GM19193 (cell line): Measurements from ENCODE around the gene ACKR1.

Source experiments
- POLR2A ChIP-seq: IDR thresholded peaks from 4 replicates; pipeline ENCODE4 v1.6.1; 2011; ENCODE audit not compliant: insufficient read depth, insufficient read length; ENCODE audit errors: extremely low read depth

The ACKR1 gene

GRCh38 chr1:159203610-159204009 is 1.1 kb upstream of the ACKR1 start:
- no peak for TF ChIP-seq POLR2A

- no peak for TF ChIP-seq POLR2A
These were observed 550 bp downstream of the ACKR1 start for GRCh38 chr1:159205225-159205624.

GRCh38 chr1:159206110-159206509 is 1.4 kb downstream of the ACKR1 start:
- no peak for TF ChIP-seq POLR2A

GRCh38 chr1:159207080-159207479 is 2.4 kb downstream of the ACKR1 start:
- no peak for TF ChIP-seq POLR2A

GRCh38 chr1:159207774-159208173 is 3.1 kb downstream of the ACKR1 start:
- TF ChIP-seq POLR2A = no peak

- no peak for TF ChIP-seq POLR2A
These were observed 3.6 kb downstream of the ACKR1 start for GRCh38 chr1:159208175-159208825.

- no peak for TF ChIP-seq POLR2A
These were observed 4.4 kb downstream of the ACKR1 start for GRCh38 chr1:159209061-159209460.

- no peak for TF ChIP-seq POLR2A
These were observed 6.9 kb downstream of the ACKR1 start for GRCh38 chr1:159211331-159212136.

- TF ChIP-seq POLR2A = no peak
These were observed 7.9 kb downstream of the ACKR1 start for GRCh38 chr1:159212596-159212995.

- TF ChIP-seq POLR2A = no peak
These were observed 9.6 kb downstream of the ACKR1 start for GRCh38 chr1:159214149-159214760.

- no peak for TF ChIP-seq POLR2A
These were observed 14.3 kb downstream of the ACKR1 start for GRCh38 chr1:159218649-159219636.

- no peak for TF ChIP-seq POLR2A
These were observed 17.6 kb downstream of the ACKR1 start for GRCh38 chr1:159222075-159222865.

GRCh38 chr1:159223004-159223403 is 18.3 kb downstream of the ACKR1 start:
- no peak for TF ChIP-seq POLR2A

- no peak for TF ChIP-seq POLR2A
These were observed 23.9 kb downstream of the ACKR1 start for GRCh38 chr1:159228554-159228953.
